ENCODE results near the gene BAD.

Gene BAD

GRCh38 chr11:64305691-64306562, 21.5 kb upstream of the BAD start:
- Mint-ChIP-seq H3K4me3 (peak overlapping the region; percentile 100), H3K4me1 (ENCODE audit: low read depth) (peaks cover 35% of the 10 kb centered on the region), H3K9me3 (ENCODE audit: low read depth) (no peaks in the 10 kb centered on the region), H3K27ac (peak overlapping the region; percentile 96), H3K36me3 (peaks cover 2% of the 10 kb centered on the region), H3K27me3 (no peaks in the 10 kb centered on the region)

- H3K9me3 Mint-ChIP-seq (ENCODE audit: low read depth), result no peaks in the 10 kb centered on the region
- H3K4me3 Mint-ChIP-seq, result peak within 1 kb of the TSS; percentile 100
- peaks cover 3% of the 10 kb centered on the region for H3K27me3 Mint-ChIP-seq
- H3K27ac Mint-ChIP-seq, result peak within 1 kb of the TSS; percentile 98
- H3K4me1 Mint-ChIP-seq (ENCODE audit: low read depth), result peaks cover 39% of the 10 kb centered on the region
- peaks cover 2% of the 10 kb centered on the region for H3K36me3 Mint-ChIP-seq
Observed at GRCh38 chr11:64305075-64305690, 20.7 kb upstream of the BAD start, which contains the start of gene ESRRA. ESRRA (plus strand) TSS chr11:64305524; CDS start chr11:64307180, 1,656 bp downstream.

DNA sequence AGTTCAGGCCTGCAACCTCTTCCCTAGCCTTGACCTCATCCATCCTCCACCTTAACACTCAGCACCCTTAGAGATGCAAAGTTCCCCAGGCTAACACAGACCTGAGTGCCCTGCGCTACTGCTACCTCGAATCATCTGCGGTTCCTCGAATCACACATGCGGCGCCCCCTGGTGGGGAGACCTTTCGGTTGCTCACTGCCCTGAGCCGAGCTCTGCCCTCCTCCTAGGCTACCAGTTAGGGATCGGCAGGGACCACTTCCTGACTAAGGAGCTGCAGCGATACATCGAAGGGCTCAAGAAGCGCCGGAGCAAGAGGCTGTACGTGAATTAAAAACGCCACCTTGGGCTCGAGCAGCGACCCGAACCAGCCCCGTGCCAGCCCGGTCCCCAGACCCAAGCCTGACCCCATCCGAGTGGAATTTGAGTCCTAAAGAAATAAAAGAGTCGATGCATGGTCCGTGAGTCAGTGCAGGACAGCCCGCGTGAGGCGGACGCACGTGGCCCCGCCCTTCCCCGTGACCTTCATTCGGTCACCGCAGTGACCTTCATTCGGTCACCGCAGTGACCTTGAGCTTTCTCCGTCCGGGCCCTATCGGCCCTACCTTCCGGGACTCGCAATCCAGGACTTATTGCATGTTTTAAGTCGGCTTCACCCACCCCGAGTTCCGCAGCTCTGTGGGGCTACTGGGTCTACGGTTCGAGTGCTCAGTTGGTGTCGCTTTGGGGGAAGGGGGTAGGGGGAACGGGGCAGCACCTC, 20.0 kb upstream of the BAD start:
- H3K27me3 Mint-ChIP-seq, result peaks cover 5% of the 10 kb centered on the region
- peak overlapping the region; percentile 90 for H3K4me3 Mint-ChIP-seq
- peak overlapping the region; percentile 98 for H3K27ac Mint-ChIP-seq
- H3K9me3 Mint-ChIP-seq (ENCODE audit: low read depth), result no peaks in the 10 kb centered on the region
- H3K36me3 Mint-ChIP-seq, result peaks cover 2% of the 10 kb centered on the region
- peaks cover 37% of the 10 kb centered on the region for H3K4me1 Mint-ChIP-seq (ENCODE audit: low read depth)

DNA sequence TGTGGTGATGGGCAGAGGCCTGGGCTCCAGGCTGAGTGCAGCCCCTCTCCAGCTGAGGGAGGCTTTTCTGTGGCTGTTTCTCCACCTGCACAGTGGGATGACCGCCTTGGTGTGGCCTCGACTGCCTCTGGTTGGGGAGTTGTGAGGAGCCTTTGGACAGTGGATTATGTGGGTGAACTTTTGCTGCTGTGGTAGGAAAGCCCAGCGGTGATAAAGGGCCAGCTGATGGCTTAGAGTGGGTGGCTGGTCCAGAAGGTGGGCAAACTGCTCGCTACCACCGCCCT, 19.5 kb upstream of the BAD start:
- peaks cover 5% of the 10 kb centered on the region for H3K27me3 Mint-ChIP-seq
- no peaks in the 10 kb centered on the region for H3K9me3 Mint-ChIP-seq (ENCODE audit: low read depth)
- H3K27ac Mint-ChIP-seq, result peak overlapping the region; percentile 98
- peaks cover 37% of the 10 kb centered on the region for H3K4me1 Mint-ChIP-seq (ENCODE audit: low read depth)
- peak overlapping the region; percentile 90 for H3K4me3 Mint-ChIP-seq
- H3K36me3 Mint-ChIP-seq, result peaks cover 2% of the 10 kb centered on the region

DNA sequence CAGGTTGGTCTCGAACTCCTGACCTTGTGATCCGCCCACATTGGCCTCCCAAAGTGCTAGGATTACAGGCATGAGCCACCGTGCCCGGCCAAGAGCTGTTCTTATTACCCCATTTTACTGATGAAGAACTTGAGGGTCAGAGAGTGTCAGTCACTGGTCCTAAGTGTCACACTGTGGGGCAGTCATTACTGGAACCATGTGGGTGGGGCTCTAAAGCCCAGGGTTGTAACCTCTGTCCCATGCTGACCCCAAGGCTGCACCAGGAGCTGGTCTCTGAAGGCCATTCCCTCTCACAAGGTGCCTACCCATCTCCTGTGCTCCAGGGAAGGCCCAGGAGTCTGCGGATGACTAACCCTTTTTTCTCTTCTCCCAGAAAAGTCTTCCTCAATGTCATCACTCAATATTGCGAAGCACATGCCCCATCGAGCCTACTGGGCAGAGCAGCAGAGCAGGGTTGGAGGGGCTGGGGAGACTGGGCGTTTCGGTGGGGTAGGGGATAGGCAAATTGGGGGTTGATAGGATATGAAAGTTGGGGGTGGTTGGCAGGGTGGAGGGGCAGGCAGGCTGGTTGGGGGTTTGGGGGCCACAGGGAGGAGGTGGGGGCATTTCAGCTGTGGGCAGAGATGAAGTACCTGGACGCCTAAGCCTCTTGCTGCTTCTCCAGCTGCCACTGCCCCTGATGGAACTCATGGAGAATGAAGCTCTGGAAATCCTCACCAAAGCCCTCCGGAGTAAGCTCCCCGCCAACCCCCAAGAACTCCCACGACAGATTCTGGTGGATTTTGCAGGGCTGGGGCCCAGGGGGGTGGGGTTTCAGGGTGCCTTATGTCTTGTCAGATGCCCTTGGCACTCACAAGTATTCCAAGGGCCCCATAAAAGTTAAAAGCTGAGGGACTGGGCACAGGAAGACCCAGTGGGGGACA, 18.9 kb upstream of the BAD start:
- Mint-ChIP-seq H3K9me3 (ENCODE audit: low read depth) (no peaks in the 10 kb centered on the region), H3K27ac (no peak overlapping the region), H3K4me3 (peak overlapping the region; percentile 90)

DNA sequence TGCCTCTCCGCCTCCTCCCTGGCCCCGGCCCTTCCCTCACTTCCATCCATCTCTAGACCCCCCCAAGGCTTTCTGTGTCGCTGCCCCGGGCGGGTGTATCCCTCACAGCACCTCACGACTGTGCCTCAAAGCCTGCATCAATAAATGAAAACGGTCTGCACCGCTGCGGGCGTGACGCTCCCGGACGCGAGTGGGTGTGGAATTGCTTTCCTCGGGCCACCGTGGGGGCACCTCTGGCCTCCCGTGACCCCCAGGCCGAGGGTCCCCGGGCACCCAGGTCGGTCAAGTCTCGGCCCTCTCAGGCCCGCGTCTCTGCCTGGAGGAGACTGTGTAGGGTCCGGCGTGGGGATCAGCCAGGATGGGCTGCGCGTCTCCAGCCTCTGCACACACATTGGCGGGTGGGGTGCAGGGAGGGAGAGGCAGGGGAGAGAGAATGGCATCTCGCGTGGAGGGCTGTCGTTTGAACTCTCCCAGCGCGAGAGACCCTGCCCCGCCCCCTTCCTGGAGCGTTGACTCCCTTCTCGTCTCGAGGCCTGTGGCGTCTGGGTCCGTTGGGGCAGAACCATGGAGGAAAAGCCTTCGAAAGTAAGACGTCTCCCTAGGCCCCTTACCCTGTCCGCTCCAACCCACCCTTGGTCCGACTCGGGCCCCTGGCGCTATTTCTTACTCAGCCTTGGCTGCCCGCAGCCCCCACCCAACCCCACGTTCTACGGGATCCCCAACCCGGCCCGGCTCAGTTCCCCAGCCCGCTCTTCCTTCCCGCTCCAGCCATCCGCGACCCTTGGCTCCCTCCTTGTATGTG, 15.6 kb upstream of the BAD start, which contains the start of gene CATSPERZ:
CATSPERZ (plus strand) TSS at position 512 of the 802 bp plus-strand sequence; CDS start at position 565, 53 bp downstream.
- Mint-ChIP-seq H3K4me1 (ENCODE audit: low read depth) (peaks cover 30% of the 10 kb centered on the region), H3K9me3 (ENCODE audit: low read depth) (no peaks in the 10 kb centered on the region), H3K27ac (no peak within 1 kb of the TSS), H3K27me3 (peaks cover 27% of the 10 kb centered on the region), H3K4me3 (peak within 1 kb of the TSS; percentile 78), H3K36me3 (no peaks in the 10 kb centered on the region)

More for the DNA sequence above, 18.9 kb upstream of the BAD start:
- Mint-ChIP-seq H3K27me3 (peaks cover 5% of the 10 kb centered on the region), H3K36me3 (peaks cover 2% of the 10 kb centered on the region), H3K4me1 (ENCODE audit: low read depth) (peaks cover 37% of the 10 kb centered on the region)

DNA sequence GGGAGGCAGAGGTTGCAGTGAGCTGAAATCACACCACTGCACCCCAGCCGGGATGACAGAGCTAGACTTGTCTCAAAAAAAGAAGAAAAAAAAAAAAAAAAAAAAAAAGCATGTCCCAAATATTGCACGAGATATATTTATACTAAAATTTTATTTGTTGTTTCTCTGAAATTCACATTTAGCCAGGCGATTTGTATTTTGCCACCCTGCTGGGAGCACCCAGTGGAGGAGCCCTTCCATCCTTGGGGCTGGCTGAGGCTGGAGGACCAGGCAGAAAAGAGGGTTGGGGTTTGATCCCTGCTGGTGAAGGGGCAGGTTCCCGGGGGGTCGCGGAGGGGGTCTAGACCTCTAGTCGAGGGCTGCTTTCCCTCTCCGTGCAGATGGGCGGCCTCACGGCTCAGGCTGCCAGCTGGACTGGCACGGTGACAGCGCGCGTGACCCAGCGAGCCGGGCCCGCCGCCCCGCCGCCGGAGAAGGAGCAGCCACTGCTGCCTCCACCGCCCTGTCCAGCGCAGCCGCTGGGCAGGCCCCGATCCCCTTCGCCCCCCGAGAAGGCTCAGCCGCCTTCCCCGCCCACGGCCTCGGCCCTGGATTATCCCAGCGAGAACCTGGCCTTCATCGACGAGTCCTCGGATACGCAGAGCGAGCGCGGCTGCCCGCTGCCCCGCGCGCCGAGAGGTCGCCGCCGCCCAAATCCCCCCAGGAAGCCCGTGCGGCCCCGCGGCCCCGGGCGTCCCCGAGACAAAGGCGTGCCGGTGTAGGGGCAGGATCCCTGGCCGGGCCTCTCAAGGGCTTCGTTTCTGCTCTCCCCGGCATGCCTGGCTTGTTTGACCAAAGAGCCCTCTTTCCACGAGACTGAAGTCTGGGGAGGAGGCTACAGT, 14.7 kb upstream of the BAD start:
- no peak overlapping the region for H3K27ac Mint-ChIP-seq
- no peaks in the 10 kb centered on the region for H3K36me3 Mint-ChIP-seq
- H3K9me3 Mint-ChIP-seq (ENCODE audit: low read depth), result no peaks in the 10 kb centered on the region
- H3K4me1 Mint-ChIP-seq (ENCODE audit: low read depth), result peaks cover 25% of the 10 kb centered on the region
- H3K4me3 Mint-ChIP-seq, result peak overlapping the region; percentile 72
- peaks cover 30% of the 10 kb centered on the region for H3K27me3 Mint-ChIP-seq

DNA sequence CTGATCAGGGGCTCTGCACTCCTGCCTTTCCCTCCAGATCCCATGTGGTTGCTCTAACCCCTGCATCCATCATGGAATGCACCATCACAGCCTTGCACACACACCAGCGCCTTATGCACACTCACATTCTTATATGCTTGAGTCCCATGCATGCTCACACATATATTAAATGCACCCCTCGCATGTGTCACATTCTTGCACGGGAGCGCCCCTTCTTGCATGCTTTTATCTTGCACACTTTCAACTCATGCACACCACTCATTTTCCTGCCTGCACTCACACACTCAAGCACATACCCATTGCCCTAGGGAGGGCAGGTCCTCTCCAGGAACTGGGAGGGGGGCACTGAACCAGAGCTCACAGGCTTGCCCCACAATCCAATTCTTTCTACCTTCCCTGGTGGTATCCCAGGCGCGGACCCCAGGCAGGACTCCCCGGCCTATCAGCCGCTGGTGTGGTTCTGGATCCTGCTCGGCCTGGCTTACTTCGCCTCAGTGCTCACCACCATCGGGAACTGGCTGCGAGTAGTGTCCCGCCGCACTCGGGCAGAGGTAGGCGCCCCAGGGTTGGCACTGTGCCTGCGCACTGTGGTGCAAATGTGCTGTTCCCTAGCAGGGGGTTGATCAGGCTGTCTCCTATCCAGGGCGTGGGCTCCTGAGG, 13.4 kb upstream of the BAD start:
- peaks cover 33% of the 10 kb centered on the region for H3K27me3 Mint-ChIP-seq
- no peak overlapping the region for H3K4me3 Mint-ChIP-seq
- H3K27ac Mint-ChIP-seq, result no peak overlapping the region
- no peaks in the 10 kb centered on the region for H3K36me3 Mint-ChIP-seq
- H3K4me1 Mint-ChIP-seq (ENCODE audit: low read depth), result peaks cover 20% of the 10 kb centered on the region
- H3K9me3 Mint-ChIP-seq (ENCODE audit: low read depth), result no peaks in the 10 kb centered on the region

GRCh38 chr11:64296830-64297698, 12.6 kb upstream of the BAD start:
- Mint-ChIP-seq H3K4me1 (ENCODE audit: low read depth) (peaks cover 22% of the 10 kb centered on the region), H3K9me3 (ENCODE audit: low read depth) (no peaks in the 10 kb centered on the region), H3K27ac (no peak overlapping the region), H3K4me3 (no peak overlapping the region), H3K36me3 (no peaks in the 10 kb centered on the region), H3K27me3 (peaks cover 33% of the 10 kb centered on the region)

DNA sequence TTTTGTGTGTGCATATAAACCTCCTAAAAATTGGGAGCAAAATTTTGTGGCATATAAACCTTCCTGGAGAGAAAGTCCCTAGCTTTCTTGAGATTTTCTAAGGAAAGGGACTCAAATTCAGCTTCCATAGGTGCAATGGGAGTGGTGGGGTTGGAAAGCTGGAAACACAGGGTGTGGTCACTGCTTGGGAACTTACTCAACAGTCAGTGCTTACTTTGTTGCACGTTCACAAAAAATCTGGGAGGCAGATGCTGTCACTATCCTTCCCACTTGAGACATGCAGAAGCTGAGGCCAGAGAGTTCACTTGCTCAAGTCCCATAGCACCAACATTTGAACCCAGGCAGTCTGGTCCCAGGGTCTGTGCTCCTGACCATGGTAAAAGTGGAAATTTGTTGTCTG, 11.8 kb upstream of the BAD start:
- Mint-ChIP-seq H3K9me3 (ENCODE audit: low read depth) (no peaks in the 10 kb centered on the region), H3K4me1 (ENCODE audit: low read depth) (peaks cover 20% of the 10 kb centered on the region), H3K27ac (no peak overlapping the region), H3K36me3 (no peaks in the 10 kb centered on the region), H3K4me3 (no peak overlapping the region), H3K27me3 (peaks cover 33% of the 10 kb centered on the region)

- Mint-ChIP-seq H3K27me3 (peaks cover 34% of the 10 kb centered on the region), H3K4me3 (no peak overlapping the region), H3K4me1 (ENCODE audit: low read depth) (peaks cover 18% of the 10 kb centered on the region), H3K36me3 (no peaks in the 10 kb centered on the region), H3K9me3 (ENCODE audit: low read depth) (no peaks in the 10 kb centered on the region), H3K27ac (no peak overlapping the region)
Observed at GRCh38 chr11:64295760-64296159, 11.3 kb upstream of the BAD start.

GRCh38 chr11:64294774-64295173, 10.3 kb upstream of the BAD start:
- no peak overlapping the region for H3K4me3 Mint-ChIP-seq
- H3K9me3 Mint-ChIP-seq (ENCODE audit: low read depth), result no peaks in the 10 kb centered on the region
- H3K27ac Mint-ChIP-seq, result no peak overlapping the region
- H3K27me3 Mint-ChIP-seq, result peaks cover 35% of the 10 kb centered on the region
- H3K36me3 Mint-ChIP-seq, result no peaks in the 10 kb centered on the region
- H3K4me1 Mint-ChIP-seq (ENCODE audit: low read depth), result peaks cover 15% of the 10 kb centered on the region
